Upper lobe of left lung (tissue), 4 donors: ENCODE measurements around the gene ANO2.

ENCODE experiments used
- CTCF ChIP-seq, 6 experiments: fragments of 450-650 bp in 4 of 6; fragments of 200-600 bp in 2 of 6; sonication (generic) in 2 of 6; IDR thresholded peaks; one replicate each; pipeline ENCODE4 v1.5.1; 2016 to 2019; ENCODE audit warnings: antibody characterized with exemption in 6 of 6
- POLR2A ChIP-seq, 4 donors: fragments of 450-650 bp; IDR thresholded peaks; one replicate each; pipeline ENCODE4 v1.5.1; 2016 to 2017; ENCODE audit warnings: antibody characterized with exemption in 4 of 4, mild to moderate bottlenecking in 2 of 4

- TF ChIP-seq POLR2A (IDR thresholded peaks at IDR 0.05): no peak
- TF ChIP-seq CTCF (IDR thresholded peaks at IDR 0.05): no peak
These were observed 138.0 kb downstream of the ANO2 start for GRCh38 chr12:5807090-5807414.
